ENCODE data around the gene MRPL11.

DNA sequence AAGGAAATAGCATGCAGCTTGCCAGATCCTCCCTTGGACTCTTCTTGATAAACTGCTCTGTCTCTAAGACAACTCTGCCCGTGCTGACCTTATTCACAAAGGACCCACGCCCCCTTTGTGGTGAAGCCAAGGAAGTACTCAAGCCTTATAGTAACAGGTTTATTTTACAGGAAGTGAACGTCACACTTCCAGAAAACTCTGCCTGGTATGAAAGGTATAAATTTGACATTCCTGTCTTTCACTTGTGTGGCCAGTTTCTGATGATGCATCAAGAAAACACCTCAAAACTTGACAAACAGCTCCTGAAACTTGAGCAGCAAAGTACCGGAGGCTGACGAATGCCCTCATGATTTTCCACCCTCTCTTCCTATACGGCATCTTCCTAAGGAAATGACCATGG lies 15.6 kb upstream of the MRPL11 start:
- TF ChIP-seq, protein P1, sequence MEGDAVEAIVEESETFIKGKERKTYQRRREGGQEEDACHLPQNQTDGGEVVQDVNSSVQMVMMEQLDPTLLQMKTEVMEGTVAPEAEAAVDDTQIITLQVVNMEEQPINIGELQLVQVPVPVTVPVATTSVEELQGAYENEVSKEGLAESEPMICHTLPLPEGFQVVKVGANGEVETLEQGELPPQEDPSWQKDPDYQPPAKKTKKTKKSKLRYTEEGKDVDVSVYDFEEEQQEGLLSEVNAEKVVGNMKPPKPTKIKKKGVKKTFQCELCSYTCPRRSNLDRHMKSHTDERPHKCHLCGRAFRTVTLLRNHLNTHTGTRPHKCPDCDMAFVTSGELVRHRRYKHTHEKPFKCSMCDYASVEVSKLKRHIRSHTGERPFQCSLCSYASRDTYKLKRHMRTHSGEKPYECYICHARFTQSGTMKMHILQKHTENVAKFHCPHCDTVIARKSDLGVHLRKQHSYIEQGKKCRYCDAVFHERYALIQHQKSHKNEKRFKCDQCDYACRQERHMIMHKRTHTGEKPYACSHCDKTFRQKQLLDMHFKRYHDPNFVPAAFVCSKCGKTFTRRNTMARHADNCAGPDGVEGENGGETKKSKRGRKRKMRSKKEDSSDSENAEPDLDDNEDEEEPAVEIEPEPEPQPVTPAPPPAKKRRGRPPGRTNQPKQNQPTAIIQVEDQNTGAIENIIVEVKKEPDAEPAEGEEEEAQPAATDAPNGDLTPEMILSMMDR (IDR thresholded peaks at IDR 0.05): no peak
- TF ChIP-seq POLR2AphosphoS5 (IDR thresholded peaks at IDR 0.05; ENCODE audit: low read depth, low read length): no peak
- no peak for TF ChIP-seq TCF12 (IDR thresholded peaks at IDR 0.05)
- no peak for TF ChIP-seq FOXM1 (IDR thresholded peaks at IDR 0.05; ENCODE audit: low read depth)
- TF ChIP-seq YY1 (IDR thresholded peaks at IDR 0.05; ENCODE audit: low read depth): no peak
- TF ChIP-seq EZH2phosphoT487 (IDR thresholded peaks at IDR 0.05; ENCODE audit: borderline replicate concordance, low read depth): no peak
- TF ChIP-seq, protein P2, sequence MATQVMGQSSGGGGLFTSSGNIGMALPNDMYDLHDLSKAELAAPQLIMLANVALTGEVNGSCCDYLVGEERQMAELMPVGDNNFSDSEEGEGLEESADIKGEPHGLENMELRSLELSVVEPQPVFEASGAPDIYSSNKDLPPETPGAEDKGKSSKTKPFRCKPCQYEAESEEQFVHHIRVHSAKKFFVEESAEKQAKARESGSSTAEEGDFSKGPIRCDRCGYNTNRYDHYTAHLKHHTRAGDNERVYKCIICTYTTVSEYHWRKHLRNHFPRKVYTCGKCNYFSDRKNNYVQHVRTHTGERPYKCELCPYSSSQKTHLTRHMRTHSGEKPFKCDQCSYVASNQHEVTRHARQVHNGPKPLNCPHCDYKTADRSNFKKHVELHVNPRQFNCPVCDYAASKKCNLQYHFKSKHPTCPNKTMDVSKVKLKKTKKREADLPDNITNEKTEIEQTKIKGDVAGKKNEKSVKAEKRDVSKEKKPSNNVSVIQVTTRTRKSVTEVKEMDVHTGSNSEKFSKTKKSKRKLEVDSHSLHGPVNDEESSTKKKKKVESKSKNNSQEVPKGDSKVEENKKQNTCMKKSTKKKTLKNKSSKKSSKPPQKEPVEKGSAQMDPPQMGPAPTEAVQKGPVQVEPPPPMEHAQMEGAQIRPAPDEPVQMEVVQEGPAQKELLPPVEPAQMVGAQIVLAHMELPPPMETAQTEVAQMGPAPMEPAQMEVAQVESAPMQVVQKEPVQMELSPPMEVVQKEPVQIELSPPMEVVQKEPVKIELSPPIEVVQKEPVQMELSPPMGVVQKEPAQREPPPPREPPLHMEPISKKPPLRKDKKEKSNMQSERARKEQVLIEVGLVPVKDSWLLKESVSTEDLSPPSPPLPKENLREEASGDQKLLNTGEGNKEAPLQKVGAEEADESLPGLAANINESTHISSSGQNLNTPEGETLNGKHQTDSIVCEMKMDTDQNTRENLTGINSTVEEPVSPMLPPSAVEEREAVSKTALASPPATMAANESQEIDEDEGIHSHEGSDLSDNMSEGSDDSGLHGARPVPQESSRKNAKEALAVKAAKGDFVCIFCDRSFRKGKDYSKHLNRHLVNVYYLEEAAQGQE (IDR thresholded peaks at IDR 0.05; ENCODE audit: low read depth, low read length): no peak
- TF ChIP-seq, protein P3, sequence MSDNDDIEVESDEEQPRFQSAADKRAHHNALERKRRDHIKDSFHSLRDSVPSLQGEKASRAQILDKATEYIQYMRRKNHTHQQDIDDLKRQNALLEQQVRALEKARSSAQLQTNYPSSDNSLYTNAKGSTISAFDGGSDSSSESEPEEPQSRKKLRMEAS (IDR thresholded peaks at IDR 0.05; ENCODE audit: low read depth): no peak
- no peak for TF ChIP-seq EP300 (IDR thresholded peaks at IDR 0.05; ENCODE audit: borderline replicate concordance in 1 of 2, low read depth in 1 of 2, low read length in 1 of 2)

Measured in SK-N-SH (cell line).